H9 (cell line): Measurements from ENCODE around the gene KREMEN1. TPM values are rescaled to one million over a fixed set of nuclear protein-coding genes. Genes with fewer than 3 reads are reported as not detected.

Experiments
- DNase-seq: peaks from one replicate; pipeline ENCODE4 v3.0.0-alpha.2; 2017
- H2AFZ ChIP-seq: one replicate; pipeline ENCODE4 v1.6.1; 2013; ENCODE audit warnings: mild to moderate bottlenecking, low read length, control low read depth, moderate library complexity
- H2AK5ac ChIP-seq: 2 replicates; pipeline ENCODE4 v1.6.1; 2013; ENCODE audit warnings: low read length, control low read depth, mixed read lengths; ENCODE audit not compliant: insufficient read length
- H2BK120ac ChIP-seq: one replicate; pipeline ENCODE4 v1.6.1; 2013; ENCODE audit warnings: low read depth, mild to moderate bottlenecking, low read length, control low read depth, inconsistent platforms; ENCODE audit not compliant: poor library complexity, severe bottlenecking
- H2BK12ac ChIP-seq: 2 replicates; pipeline ENCODE4 v1.6.1; 2013; ENCODE audit warnings: low read length, control low read depth, mixed read lengths, low read depth; ENCODE audit not compliant: insufficient read length
- H2BK15ac ChIP-seq: 2 replicates; pipeline ENCODE4 v1.6.1; 2013; ENCODE audit warnings: low read depth, low read length, control low read depth
- H2BK20ac ChIP-seq: one replicate; pipeline ENCODE4 v1.6.1; 2013; ENCODE audit warnings: low read depth, mild to moderate bottlenecking, low read length, control low read depth, inconsistent platforms; ENCODE audit not compliant: poor library complexity, severe bottlenecking
- H2BK5ac ChIP-seq: 2 replicates; pipeline ENCODE4 v1.6.1; 2013; ENCODE audit warnings: low read length, control low read depth, mixed read lengths; ENCODE audit not compliant: insufficient read length
- H3K14ac ChIP-seq: 2 replicates; pipeline ENCODE4 v1.6.1; 2013; ENCODE audit warnings: low read length, control low read depth; ENCODE audit not compliant: insufficient read depth
- H3K18ac ChIP-seq: 2 replicates; pipeline ENCODE4 v1.6.1; 2013; ENCODE audit warnings: low read depth, mild to moderate bottlenecking, mixed read lengths, low read length, control low read depth; ENCODE audit not compliant: insufficient read length
- H3K23ac ChIP-seq: 2 replicates; pipeline ENCODE4 v1.6.1; 2013; ENCODE audit warnings: low read length, control low read depth, mixed read lengths, low read depth; ENCODE audit not compliant: insufficient read length
- H3K23me2 ChIP-seq: 2 replicates; pipeline ENCODE4 v1.6.1; 2013; ENCODE audit warnings: low read depth, mild to moderate bottlenecking, mixed read lengths, low read length, control low read depth; ENCODE audit not compliant: insufficient read length, poor library complexity, severe bottlenecking
- H3K27ac ChIP-seq: 2 replicates; pipeline ENCODE4 v1.5.1; 2013; ENCODE audit warnings: low read length, control low read depth, mixed read lengths, low read depth; ENCODE audit not compliant: insufficient read length
- H3K27me3 ChIP-seq: 2 replicates; pipeline ENCODE4 v1.6.1; 2013; ENCODE audit warnings: low read length, control low read depth, inconsistent platforms; ENCODE audit not compliant: insufficient read depth
- H3K4ac ChIP-seq: 2 replicates; pipeline ENCODE4 v1.6.1; 2013; ENCODE audit warnings: low read depth, mild to moderate bottlenecking, control low read depth, inconsistent platforms, low read length, moderate library complexity
- H3K4me1 ChIP-seq: 2 replicates; pipeline ENCODE4 v1.6.1; 2013; ENCODE audit warnings: low read length, control low read depth, inconsistent platforms; ENCODE audit not compliant: insufficient read depth
- H3K4me2 ChIP-seq: 2 replicates; pipeline ENCODE4 v1.6.1; 2013; ENCODE audit warnings: low read length, control low read depth, mixed read lengths; ENCODE audit not compliant: insufficient read length, insufficient read depth
- H3K56ac ChIP-seq: 2 replicates; pipeline ENCODE4 v1.6.1; 2013; ENCODE audit warnings: low read depth, mild to moderate bottlenecking, mixed read lengths, low read length, control low read depth; ENCODE audit not compliant: insufficient read length
- H3K79me1 ChIP-seq: 2 replicates; pipeline ENCODE4 v1.6.1; 2013; ENCODE audit warnings: low read depth, mild to moderate bottlenecking, moderate library complexity, low read length, control low read depth, inconsistent platforms; ENCODE audit not compliant: insufficient read depth, poor library complexity, severe bottlenecking
- H3K79me2 ChIP-seq: 2 replicates; pipeline ENCODE4 v1.6.1; 2013; ENCODE audit warnings: low read length, control low read depth, inconsistent platforms; ENCODE audit not compliant: insufficient read depth
- H3K9ac ChIP-seq: 2 replicates; pipeline ENCODE4 v1.6.1; 2013; ENCODE audit warnings: low read length, control low read depth, mixed read lengths; ENCODE audit not compliant: insufficient read length; ENCODE audit errors: extremely low read depth
- H3K9me3 ChIP-seq: one replicate; pipeline ENCODE4 v1.6.1; 2013; ENCODE audit warnings: low read depth, low read length, inconsistent platforms; ENCODE audit not compliant: control insufficient read depth
- H3T11ph ChIP-seq: one replicate; pipeline ENCODE4 v1.6.1; 2013; ENCODE audit warnings: mild to moderate bottlenecking, low read length, control low read depth, inconsistent platforms
- H4K20me1 ChIP-seq: one replicate; pipeline ENCODE4 v1.6.1; 2013; ENCODE audit not compliant: control insufficient read depth, insufficient read length, insufficient read depth
- H4K5ac ChIP-seq: 2 replicates; pipeline ENCODE4 v1.6.1; 2013; ENCODE audit warnings: low read depth, mild to moderate bottlenecking, mixed read lengths, low read length, control low read depth; ENCODE audit not compliant: insufficient read length
- H4K8ac ChIP-seq: replicated peaks from 2 replicates; pipeline ENCODE4 v1.6.1; 2013; ENCODE audit warnings: low read length, control low read depth, mixed read lengths, low read depth; ENCODE audit not compliant: insufficient read length
- H4K91ac ChIP-seq: 2 replicates; pipeline ENCODE4 v1.6.1; 2013; ENCODE audit warnings: low read depth, mild to moderate bottlenecking, moderate library complexity, mixed read lengths, low read length, control low read depth; ENCODE audit not compliant: insufficient read length
- H3K27ac Mint-ChIP-seq, 3 experiments: 2 replicates in 2 of 3; 3 replicates in 1 of 3; pipeline ENCODE4 v1.8.0; 2020 to 2021; ENCODE audit warnings: mixed read lengths in 3 of 3, mild to moderate bottlenecking in 1 of 3, moderate library complexity in 1 of 3
- H3K27me3 Mint-ChIP-seq: 2 replicates; pipeline ENCODE4 v1.8.0; 2021; ENCODE audit warnings: low read depth, mild to moderate bottlenecking, moderate library complexity, mixed read lengths
- H3K36me3 Mint-ChIP-seq, 3 experiments: 2 replicates in 2 of 3; 3 replicates in 1 of 3; pipeline ENCODE4 v1.8.0; 2020 to 2021; ENCODE audit warnings: low read depth in 3 of 3, mixed read lengths in 3 of 3; ENCODE audit not compliant: insufficient read depth in 1 of 3
- H3K4me1 Mint-ChIP-seq, 2 experiments: 2 replicates each; pipeline ENCODE4 v1.8.0; 2020; ENCODE audit warnings: mixed read lengths in 2 of 2
- H3K4me3 Mint-ChIP-seq, 2 experiments: 2 replicates in 1 of 2; 3 replicates in 1 of 2; pipeline ENCODE4 v1.8.0; 2020 to 2021; ENCODE audit warnings: mild to moderate bottlenecking in 2 of 2, mixed read lengths in 2 of 2, moderate library complexity in 1 of 2
- H3K9me3 Mint-ChIP-seq, 2 experiments: 2 replicates in 1 of 2; 3 replicates in 1 of 2; pipeline ENCODE4 v1.8.0; 2020; ENCODE audit warnings: mild to moderate bottlenecking in 2 of 2, mixed read lengths in 2 of 2, moderate library complexity in 1 of 2
- WGBS: extraction: QIAGEN DNeasy Blood & Tissue Kit; methylation state at CpG from one replicate; pipeline ENCODE4 v1.1.7; 2013; ENCODE audit warnings: missing lambda C conversion rate, low lambda C conversion rate, mixed read lengths; ENCODE audit not compliant: insufficient read length; ENCODE audit errors: extremely low coverage; 5-methylcytosine and 5-hydroxymethylcytosine counted together
- total RNA-seq: library from RNA; stranded (reverse); gene quantifications from 2 replicates; pipeline ENCODE4 v1.2.1, GENCODE V29; 2021
- TF ChIP-seq, protein P1 (sequence below): fragments of 200-600 bp; sonication (generic); conservative IDR thresholded peaks from 3 replicates; pipeline ENCODE4 v1.8.0; 2021; ENCODE audit warnings: antibody characterized with exemption, mild to moderate bottlenecking

KREMEN1 gene
- total RNA-seq, 1 experiment from 2014 or later, result 2.4 TPM

DNA sequence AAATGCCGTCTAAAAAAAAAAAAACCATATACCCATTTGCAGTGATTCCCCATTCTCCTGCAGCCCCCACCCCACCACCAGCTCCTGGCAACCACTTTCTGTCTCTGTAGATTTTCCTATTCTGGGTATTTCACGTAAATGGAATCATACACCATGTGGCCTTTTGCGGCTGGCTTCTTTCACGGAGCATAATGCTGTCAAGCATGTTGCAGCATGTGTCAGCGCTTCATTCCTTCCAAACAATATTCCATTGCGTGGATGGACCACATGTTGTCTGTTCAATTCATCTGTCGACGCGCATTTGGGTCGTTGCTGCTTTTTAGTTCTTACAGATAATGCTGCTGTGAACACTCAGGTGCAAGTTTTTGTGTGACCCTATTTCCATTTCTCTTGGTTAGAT lies 118.1 kb downstream of the KREMEN1 start:
- H3K4me1 Mint-ChIP-seq, result peaks cover 0 to 6% of the 10 kb centered on the region in 2 experiments; a peak in 3 of 4 replicates
- H3K79me2 ChIP-seq, result no peaks in the 10 kb centered on the region
- no peak overlapping the region for H2BK15ac ChIP-seq
- no peak overlapping the region for H4K8ac ChIP-seq
- H2BK20ac ChIP-seq, result no peak overlapping the region
- TF ChIP-seq, protein P1, sequence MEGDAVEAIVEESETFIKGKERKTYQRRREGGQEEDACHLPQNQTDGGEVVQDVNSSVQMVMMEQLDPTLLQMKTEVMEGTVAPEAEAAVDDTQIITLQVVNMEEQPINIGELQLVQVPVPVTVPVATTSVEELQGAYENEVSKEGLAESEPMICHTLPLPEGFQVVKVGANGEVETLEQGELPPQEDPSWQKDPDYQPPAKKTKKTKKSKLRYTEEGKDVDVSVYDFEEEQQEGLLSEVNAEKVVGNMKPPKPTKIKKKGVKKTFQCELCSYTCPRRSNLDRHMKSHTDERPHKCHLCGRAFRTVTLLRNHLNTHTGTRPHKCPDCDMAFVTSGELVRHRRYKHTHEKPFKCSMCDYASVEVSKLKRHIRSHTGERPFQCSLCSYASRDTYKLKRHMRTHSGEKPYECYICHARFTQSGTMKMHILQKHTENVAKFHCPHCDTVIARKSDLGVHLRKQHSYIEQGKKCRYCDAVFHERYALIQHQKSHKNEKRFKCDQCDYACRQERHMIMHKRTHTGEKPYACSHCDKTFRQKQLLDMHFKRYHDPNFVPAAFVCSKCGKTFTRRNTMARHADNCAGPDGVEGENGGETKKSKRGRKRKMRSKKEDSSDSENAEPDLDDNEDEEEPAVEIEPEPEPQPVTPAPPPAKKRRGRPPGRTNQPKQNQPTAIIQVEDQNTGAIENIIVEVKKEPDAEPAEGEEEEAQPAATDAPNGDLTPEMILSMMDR, result no peak
- H2BK120ac ChIP-seq, result no peak overlapping the region
- H3K79me1 ChIP-seq, result no peaks in the 10 kb centered on the region
- H3K36me3 Mint-ChIP-seq, result peaks cover 0 to 3% (median 3%) of the 10 kb centered on the region in 3 experiments; a peak in 3 of 7 replicates
- no peaks in the 10 kb centered on the region for H3K9me3 ChIP-seq
- no peak for DNase-seq
- H3K14ac ChIP-seq, result no peak overlapping the region
- no peak overlapping the region for H3K4ac ChIP-seq
- no peak overlapping the region for H3K9ac ChIP-seq
- no peak overlapping the region for H3T11ph ChIP-seq
- no peaks in the 10 kb centered on the region for H3K23me2 ChIP-seq
- no peak overlapping the region for H4K91ac ChIP-seq
- no peak overlapping the region for H2BK5ac ChIP-seq
- H3K27ac ChIP-seq, result no peak overlapping the region
- H3K4me3 Mint-ChIP-seq, result no peak overlapping the region
- no peak overlapping the region for H2AK5ac ChIP-seq
- no peak overlapping the region for H3K56ac ChIP-seq
- H3K27ac Mint-ChIP-seq, result no peak overlapping the region
- H4K20me1 ChIP-seq, result no peaks in the 10 kb centered on the region
- peaks cover 2% of the 10 kb centered on the region for H3K27me3 Mint-ChIP-seq
- no peak overlapping the region for H3K18ac ChIP-seq
- no peak overlapping the region for H2BK12ac ChIP-seq
- no peak overlapping the region for H2AFZ ChIP-seq
- no peak overlapping the region for H3K4me2 ChIP-seq
- no peak overlapping the region for H4K5ac ChIP-seq
- no peak overlapping the region for H3K23ac ChIP-seq
- no peaks in the 10 kb centered on the region for H3K27me3 ChIP-seq
- peaks cover 2% of the 10 kb centered on the region in 2 experiments; a peak in 3 of 5 replicates for H3K9me3 Mint-ChIP-seq
- no peaks in the 10 kb centered on the region for H3K4me1 ChIP-seq
- WGBS, result no CpG with 5 or more reads among the region's 10 CpGs
